ENCODE results near the gene CTDSPL.

GRCh38 chr3:37926611-37927010 lies 64.9 kb downstream of the CTDSPL start:
- TF ChIP-seq CTCF (conservative IDR thresholded peaks at IDR 0.05) (no peak), EZH2 (IDR thresholded peaks at IDR 0.05; ENCODE audit: low read depth) (no peak)

Measured in PC-9 (cell line).